Subcutaneous abdominal adipose tissue (tissue), 5 donors: Measurements from ENCODE around the gene GLS.
"Not testable (repeated sequence)": the region's sequence is repeated elsewhere in the genome, so short reads cannot be mapped to it uniquely, and the experiment has no call there.

Experiments
- H3K27ac ChIP-seq: one replicate; pipeline ENCODE4 v1.7.0; 2013; ENCODE audit warnings: low read depth, mild to moderate bottlenecking, inconsistent platforms, low read length, moderate library complexity
- H3K27me3 ChIP-seq, 5 donors: one replicate each; pipeline ENCODE4 v1.7.0; 2013; ENCODE audit warnings: low read length in 5 of 5, inconsistent platforms in 1 of 5; ENCODE audit not compliant: control insufficient read depth in 5 of 5, insufficient read depth in 4 of 5
- H3K36me3 ChIP-seq, 5 donors: one replicate each; pipeline ENCODE4 v1.7.0; 2013; ENCODE audit warnings: low read length in 5 of 5; ENCODE audit not compliant: control insufficient read depth in 5 of 5, insufficient read depth in 5 of 5
- H3K4me1 ChIP-seq, 5 donors: one replicate each; pipeline ENCODE4 v1.7.0; 2013; ENCODE audit warnings: low read length in 5 of 5, mild to moderate bottlenecking in 3 of 5, moderate library complexity in 1 of 5; ENCODE audit not compliant: control insufficient read depth in 5 of 5, insufficient read depth in 5 of 5
- H3K4me3 ChIP-seq, 5 donors: one replicate each; pipeline ENCODE4 v1.7.0; 2013; ENCODE audit warnings: low read length in 5 of 5, low read depth in 1 of 5
- H3K9ac ChIP-seq, 5 donors: one replicate each; pipeline ENCODE4 v1.7.0; 2013; ENCODE audit warnings: low read length in 5 of 5, mild to moderate bottlenecking in 4 of 5, moderate library complexity in 3 of 5
- H3K9me3 ChIP-seq, 5 donors: one replicate each; pipeline ENCODE4 v1.7.0; 2013; ENCODE audit warnings: low read length in 5 of 5; ENCODE audit not compliant: control insufficient read depth in 5 of 5
- donor health status: healthy.
- donor health status: healthy.
- donor health status: healthy.
- donor health status: healthy.
- donor health status: healthy.

The GLS gene

GRCh38 chr2:190982262-190983034 lies 101.8 kb downstream of the GLS start:
- H3K36me3 ChIP-seq = peaks cover 58 to 99% (median 97%) of the 10 kb centered on the region in 5 donors
- no peak overlapping the region for H3K27ac ChIP-seq
- no peak overlapping the region for H3K9ac ChIP-seq
- no peaks in the 10 kb centered on the region for H3K9me3 ChIP-seq
- peaks cover 0 to 20% (median 0%) of the 10 kb centered on the region in 5 donors for H3K4me1 ChIP-seq
- no peaks in the 10 kb centered on the region for H3K27me3 ChIP-seq
- H3K4me3 ChIP-seq = no peak overlapping the region

GRCh38 chr2:190984595-190984994 lies 104.0 kb downstream of the GLS start:
- Histone ChIP-seq H3K4me3 (no peak overlapping the region), H3K27ac (no peak overlapping the region), H3K27me3 (no peaks in the 10 kb centered on the region), H3K36me3 (peaks cover 51 to 99% (median 96%) of the 10 kb centered on the region in 5 donors), H3K9ac (no peak overlapping the region), H3K9me3 (no peaks in the 10 kb centered on the region), H3K4me1 (peaks cover 0 to 15% (median 0%) of the 10 kb centered on the region in 5 donors)

- H3K36me3 ChIP-seq = peaks cover 51 to 99% (median 96%) of the 10 kb centered on the region in 5 donors
Measured at GRCh38 chr2:190986221-190986953, 105.8 kb downstream of the GLS start.

GRCh38 chr2:190987116-190987515 lies 106.5 kb downstream of the GLS start:
- peaks cover 44 to 100% (median 92%) of the 10 kb centered on the region in 5 donors for H3K36me3 ChIP-seq
- no peak overlapping the region for H3K4me3 ChIP-seq
- peaks cover 0 to 4% (median 0%) of the 10 kb centered on the region in 5 donors for H3K4me1 ChIP-seq
- no peak overlapping the region for H3K9ac ChIP-seq
- H3K27me3 ChIP-seq = no peaks in the 10 kb centered on the region
- H3K9me3 ChIP-seq = no peaks in the 10 kb centered on the region
- no peak overlapping the region for H3K27ac ChIP-seq

More at GRCh38 chr2:190986221-190986953, 105.8 kb downstream of the GLS start:
- H3K9me3 ChIP-seq = no peaks in the 10 kb centered on the region
- peaks cover 0 to 4% (median 0%) of the 10 kb centered on the region in 5 donors for H3K4me1 ChIP-seq
- H3K4me3 ChIP-seq = no peak overlapping the region
- no peak overlapping the region for H3K9ac ChIP-seq
- H3K27me3 ChIP-seq = no peaks in the 10 kb centered on the region
- H3K27ac ChIP-seq = no peak overlapping the region

- H3K36me3 ChIP-seq = peaks cover 39 to 99% (median 91%) of the 10 kb centered on the region in 5 donors
- H3K9ac ChIP-seq = no peak overlapping the region
- no peak overlapping the region for H3K27ac ChIP-seq
- H3K4me3 ChIP-seq = no peak overlapping the region
- H3K4me1 ChIP-seq = peaks cover 0 to 4% (median 0%) of the 10 kb centered on the region in 5 donors
- no peaks in the 10 kb centered on the region for H3K9me3 ChIP-seq
- H3K27me3 ChIP-seq = no peaks in the 10 kb centered on the region
Measured at GRCh38 chr2:190987938-190988337, 107.3 kb downstream of the GLS start.

GRCh38 chr2:190988910-190989309 lies 108.3 kb downstream of the GLS start:
- Histone ChIP-seq H3K9ac (peak overlapping the region in 1 of 5 donors; percentile 19), H3K27me3 (no peaks in the 10 kb centered on the region), H3K4me1 (peaks cover 0 to 4% (median 0%) of the 10 kb centered on the region in 5 donors), H3K27ac (no peak overlapping the region), H3K36me3 (peaks cover 37 to 99% (median 91%) of the 10 kb centered on the region in 5 donors), H3K4me3 (no peak overlapping the region), H3K9me3 (no peaks in the 10 kb centered on the region)

- Histone ChIP-seq H3K9me3 (no peaks in the 10 kb centered on the region), H3K27ac (no peak overlapping the region), H3K4me3 (no peak overlapping the region), H3K9ac (no peak overlapping the region), H3K4me1 (peaks cover 0 to 4% (median 0%) of the 10 kb centered on the region in 5 donors), H3K27me3 (no peaks in the 10 kb centered on the region), H3K36me3 (peaks cover 37 to 98% (median 89%) of the 10 kb centered on the region in 5 donors)
Measured at GRCh38 chr2:190990132-190990531, 109.5 kb downstream of the GLS start.

GRCh38 chr2:190993292-190993643 lies 112.6 kb downstream of the GLS start:
- Histone ChIP-seq H3K4me3 (no peak overlapping the region), H3K27ac (no peak overlapping the region), H3K9me3 (no peaks in the 10 kb centered on the region), H3K4me1 (peaks cover 0 to 7% (median 3%) of the 10 kb centered on the region in 5 donors), H3K36me3 (peaks cover 32 to 98% (median 87%) of the 10 kb centered on the region in 5 donors), H3K27me3 (no peaks in the 10 kb centered on the region), H3K9ac (no peak overlapping the region)

GRCh38 chr2:190994148-190994547 lies 113.5 kb downstream of the GLS start:
- Histone ChIP-seq H3K36me3 (peaks cover 38 to 94% (median 86%) of the 10 kb centered on the region in 5 donors), H3K4me3 (no peak overlapping the region), H3K4me1 (peaks cover 0 to 7% (median 3%) of the 10 kb centered on the region in 5 donors), H3K27ac (no peak overlapping the region), H3K9me3 (no peaks in the 10 kb centered on the region), H3K9ac (no peak overlapping the region), H3K27me3 (no peaks in the 10 kb centered on the region)

- not testable (repeated sequence) for H3K4me1 ChIP-seq, H3K9me3 ChIP-seq, H3K27ac ChIP-seq, H3K4me3 ChIP-seq, H3K9ac ChIP-seq, H3K27me3 ChIP-seq
- H3K36me3 ChIP-seq = peaks cover 42 to 94% (median 85%) of the 10 kb centered on the region in 5 donors
Measured at GRCh38 chr2:190995315-190995714, 114.7 kb downstream of the GLS start.
